Trophoblast cell (in vitro differentiated cells and primary cell): ENCODE measurements around the gene FGD5.
A peak's percentile ranks its signal among the peaks of the same experiment; 100 is the strongest.

Source experiments
- DNase-seq, 2 donors: peaks; one replicate each; pipeline ENCODE4 v3.0.0-alpha.2; 2016
- H2AFZ ChIP-seq: 2 replicates; pipeline ENCODE4 v1.6.1; 2013; ENCODE audit warnings: low read length, moderate library complexity, mild to moderate bottlenecking; ENCODE audit not compliant: insufficient read depth, poor library complexity
- H2AK5ac ChIP-seq: 2 replicates; pipeline ENCODE4 v1.6.1; 2013; ENCODE audit warnings: mild to moderate bottlenecking, low read length
- H2BK120ac ChIP-seq: 2 replicates; pipeline ENCODE4 v1.6.1; 2013; ENCODE audit warnings: low read length, mild to moderate bottlenecking, moderate library complexity; ENCODE audit not compliant: insufficient read depth, poor library complexity
- H2BK12ac ChIP-seq: 2 replicates; pipeline ENCODE4 v1.6.1; 2013; ENCODE audit warnings: mild to moderate bottlenecking, low read length, moderate library complexity
- H2BK5ac ChIP-seq: 2 replicates; pipeline ENCODE4 v1.6.1; 2013; ENCODE audit warnings: low read length, low read depth, moderate library complexity, mild to moderate bottlenecking; ENCODE audit not compliant: poor library complexity
- H3K14ac ChIP-seq: 2 replicates; pipeline ENCODE4 v1.6.1; 2013; ENCODE audit warnings: mild to moderate bottlenecking, low read length
- H3K18ac ChIP-seq: 2 replicates; pipeline ENCODE4 v1.6.1; 2013; ENCODE audit warnings: mild to moderate bottlenecking, low read length
- H3K23ac ChIP-seq: 2 replicates; pipeline ENCODE4 v1.6.1; 2013; ENCODE audit warnings: low read length
- H3K27ac ChIP-seq: 2 replicates; pipeline ENCODE4 v1.5.1; 2013; ENCODE audit warnings: low read depth, mild to moderate bottlenecking, inconsistent platforms, low read length, moderate library complexity
- H3K27me3 ChIP-seq: 2 replicates; pipeline ENCODE4 v1.6.1; 2013; ENCODE audit warnings: inconsistent platforms, mild to moderate bottlenecking, low read length, moderate library complexity; ENCODE audit not compliant: insufficient read depth
- H3K36me3 ChIP-seq, 2 experiments: 1 replicate in 1 of 2; 2 replicates in 1 of 2; pipeline ENCODE4 v1.6.1; 2013; ENCODE audit warnings: low read length in 2 of 2, mild to moderate bottlenecking in 2 of 2, moderate library complexity in 1 of 2; ENCODE audit not compliant: insufficient read depth in 2 of 2, control insufficient read depth in 1 of 2
- H3K4ac ChIP-seq: 2 replicates; pipeline ENCODE4 v1.6.1; 2013; ENCODE audit warnings: low read depth, mild to moderate bottlenecking, low read length, moderate library complexity
- H3K4me1 ChIP-seq, 2 experiments: 1 replicate in 1 of 2; 2 replicates in 1 of 2; pipeline ENCODE4 v1.6.1; 2013; ENCODE audit warnings: low read length in 2 of 2, mild to moderate bottlenecking in 2 of 2, moderate library complexity in 1 of 2; ENCODE audit not compliant: insufficient read depth in 2 of 2, control insufficient read depth in 1 of 2
- H3K4me2 ChIP-seq: 2 replicates; pipeline ENCODE4 v1.6.1; 2013; ENCODE audit warnings: inconsistent platforms, mild to moderate bottlenecking, low read length, moderate library complexity
- H3K4me3 ChIP-seq: 2 replicates; pipeline ENCODE4 v1.5.1; 2013; ENCODE audit warnings: mild to moderate bottlenecking, low read depth, low read length, inconsistent platforms
- H3K79me1 ChIP-seq: one replicate; pipeline ENCODE4 v1.6.1; 2013; ENCODE audit warnings: low read length
- H3K79me2 ChIP-seq: 2 replicates; pipeline ENCODE4 v1.6.1; 2013; ENCODE audit warnings: low read length, mild to moderate bottlenecking; ENCODE audit not compliant: control insufficient read depth, insufficient read depth, poor library complexity
- H3K9ac ChIP-seq: 2 replicates; pipeline ENCODE4 v1.6.1; 2013; ENCODE audit warnings: mild to moderate bottlenecking, low read length
- H3K9me3 ChIP-seq: 2 replicates; pipeline ENCODE4 v1.6.1; 2013; ENCODE audit warnings: low read depth, mild to moderate bottlenecking, control low read depth, inconsistent platforms, low read length; ENCODE audit not compliant: insufficient read depth
- H4K12ac ChIP-seq: 2 replicates; pipeline ENCODE4 v1.6.1; 2013; ENCODE audit warnings: low read depth, mild to moderate bottlenecking, low read length, moderate library complexity
- H4K8ac ChIP-seq: 2 replicates; pipeline ENCODE4 v1.6.1; 2013; ENCODE audit warnings: low read depth, mild to moderate bottlenecking, low read length, moderate library complexity
- H4K91ac ChIP-seq: one replicate; pipeline ENCODE4 v1.6.1; 2013; ENCODE audit warnings: low read depth, mild to moderate bottlenecking, low read length, moderate library complexity
- WGBS: extraction: QIAGEN DNeasy Blood & Tissue Kit; methylation state at CpG from one replicate; pipeline ENCODE4 v1.1.7; 2013; ENCODE audit warnings: missing lambda C conversion rate; ENCODE audit not compliant: insufficient read length, insufficient coverage; ENCODE audit errors: extremely low coverage; 5-methylcytosine and 5-hydroxymethylcytosine counted together

The FGD5 gene

GRCh38 chr3:14783480-14784086 lies 35.2 kb upstream of the FGD5 start:
- Histone ChIP-seq H3K4ac (no peak overlapping the region), H3K36me3 (no peaks in the 10 kb centered on the region), H2BK5ac (no peak overlapping the region), H3K4me1 (no peaks in the 10 kb centered on the region), H3K23ac (no peak overlapping the region), H3K27me3 (no peaks in the 10 kb centered on the region), H3K4me3 (no peak overlapping the region), H3K18ac (no peak overlapping the region), H4K91ac (no peak overlapping the region), H3K4me2 (no peak overlapping the region), H2BK12ac (no peak overlapping the region), H2BK120ac (no peak overlapping the region), H3K79me1 (no peaks in the 10 kb centered on the region), H2AK5ac (no peak overlapping the region), H3K27ac (no peak overlapping the region), H3K14ac (no peak overlapping the region), H4K8ac (no peak overlapping the region), H4K12ac (no peak overlapping the region), H3K79me2 (no peaks in the 10 kb centered on the region), H3K9me3 (peaks cover 4% of the 10 kb centered on the region), H2AFZ (no peak overlapping the region), H3K9ac (no peak overlapping the region)
- no peak for DNase-seq
- WGBS, result no CpG with 5 or more reads among the region's 2 CpGs

- Histone ChIP-seq H3K18ac (no peak overlapping the region), H2AK5ac (no peak overlapping the region), H3K4ac (no peak overlapping the region), H3K27me3 (no peaks in the 10 kb centered on the region), H4K8ac (no peak overlapping the region), H3K36me3 (no peaks in the 10 kb centered on the region), H3K4me2 (no peak overlapping the region), H3K79me2 (no peaks in the 10 kb centered on the region), H4K91ac (no peak overlapping the region), H3K9ac (no peak overlapping the region), H3K79me1 (no peaks in the 10 kb centered on the region), H3K4me1 (no peaks in the 10 kb centered on the region), H2BK12ac (no peak overlapping the region), H4K12ac (no peak overlapping the region), H3K14ac (no peak overlapping the region), H3K9me3 (peaks cover 4% of the 10 kb centered on the region), H2BK5ac (no peak overlapping the region), H3K27ac (no peak overlapping the region), H3K23ac (no peak overlapping the region), H3K4me3 (no peak overlapping the region), H2BK120ac (no peak overlapping the region), H2AFZ (no peak overlapping the region)
- WGBS, result no CpG with 5 or more reads among the region's 8 CpGs
- no peak for DNase-seq
Measured at GRCh38 chr3:14784087-14784681, 34.6 kb upstream of the FGD5 start.

DNA sequence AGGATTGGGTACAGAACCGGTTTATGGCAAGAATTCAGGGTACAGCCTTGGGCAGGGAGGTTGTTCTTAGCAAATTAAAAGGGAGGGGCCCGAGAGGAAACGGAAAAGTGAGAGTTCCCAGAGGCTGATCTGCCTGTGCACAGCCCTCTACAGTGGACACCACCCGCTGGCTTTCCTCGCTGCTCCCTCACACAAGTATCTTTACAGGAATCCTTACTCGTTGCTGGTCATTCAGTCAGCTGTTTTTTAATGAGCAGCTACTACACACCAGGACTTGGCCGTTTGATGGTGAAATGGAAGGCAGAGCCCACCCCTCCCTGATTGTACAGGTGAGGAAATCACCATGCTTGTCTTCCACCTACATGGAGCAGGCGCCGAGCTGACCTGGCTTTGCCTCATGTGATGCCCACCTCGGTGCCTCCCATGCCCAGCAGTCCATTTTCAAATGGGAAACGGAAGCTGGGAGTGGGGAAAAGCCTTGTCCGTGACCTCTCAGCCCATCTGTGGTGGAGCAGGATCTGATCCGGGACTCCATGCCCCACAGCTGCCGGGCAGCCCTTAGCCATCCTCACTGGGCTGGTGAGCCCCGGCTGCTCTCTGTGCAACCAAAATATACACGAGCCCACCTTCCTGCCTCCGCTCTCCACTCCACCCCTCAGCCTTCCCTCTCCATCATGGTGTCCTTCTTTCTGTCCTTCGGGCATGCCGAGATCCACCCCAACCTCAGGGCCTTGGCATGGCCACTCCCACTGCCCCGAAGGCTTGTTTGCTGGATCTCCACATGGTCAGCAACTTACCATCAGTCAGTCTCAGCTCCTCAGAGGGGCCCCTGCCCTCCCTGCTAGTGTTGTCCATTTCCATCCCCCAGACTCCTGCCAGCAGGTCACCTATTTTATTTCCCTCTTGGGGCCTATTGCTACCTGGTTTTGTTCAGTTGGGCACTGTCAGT lies 33.3 kb upstream of the FGD5 start:
- Histone ChIP-seq H2AFZ (no peak overlapping the region), H3K79me1 (no peaks in the 10 kb centered on the region), H3K9me3 (peaks cover 4% of the 10 kb centered on the region), H3K27ac (no peak overlapping the region), H4K8ac (no peak overlapping the region), H3K27me3 (no peaks in the 10 kb centered on the region), H2AK5ac (no peak overlapping the region), H3K4ac (no peak overlapping the region), H2BK120ac (no peak overlapping the region), H3K4me3 (peak overlapping the region; percentile 9), H3K18ac (no peak overlapping the region), H3K9ac (no peak overlapping the region), H2BK5ac (no peak overlapping the region), H3K4me1 (no peaks in the 10 kb centered on the region), H3K14ac (no peak overlapping the region), H3K79me2 (no peaks in the 10 kb centered on the region), H3K23ac (no peak overlapping the region), H4K12ac (no peak overlapping the region), H3K36me3 (no peaks in the 10 kb centered on the region), H4K91ac (no peak overlapping the region), H2BK12ac (no peak overlapping the region), H3K4me2 (no peak overlapping the region)
- no CpG with 5 or more reads among the region's 20 CpGs for WGBS
- no peak for DNase-seq

DNA sequence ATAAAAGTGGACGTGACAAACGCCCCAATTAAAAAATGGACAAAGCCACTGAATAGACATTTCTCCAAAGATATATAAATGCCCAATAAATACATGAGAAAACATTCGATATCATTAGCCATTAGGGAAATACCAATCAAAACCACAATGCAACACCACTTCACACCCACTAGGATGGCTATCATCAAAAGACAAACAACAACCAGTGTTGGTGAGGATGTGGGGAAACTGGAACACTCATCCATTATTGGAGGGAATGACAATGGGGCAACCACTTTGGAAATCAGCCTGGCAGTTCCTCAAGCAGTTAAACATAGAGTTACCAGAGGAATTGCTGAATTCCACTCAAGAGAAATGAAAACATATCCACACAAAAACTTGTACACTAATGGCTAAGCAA lies 32.4 kb upstream of the FGD5 start:
- peaks cover 4% of the 10 kb centered on the region for H3K9me3 ChIP-seq
- H3K4ac ChIP-seq, result no peak overlapping the region
- no peak overlapping the region for H3K27ac ChIP-seq
- no peak overlapping the region for H2BK5ac ChIP-seq
- H3K4me2 ChIP-seq, result no peak overlapping the region
- H2BK120ac ChIP-seq, result no peak overlapping the region
- no peak overlapping the region for H2AK5ac ChIP-seq
- H3K9ac ChIP-seq, result no peak overlapping the region
- H4K8ac ChIP-seq, result no peak overlapping the region
- no peaks in the 10 kb centered on the region for H3K4me1 ChIP-seq
- no peaks in the 10 kb centered on the region for H3K79me2 ChIP-seq
- no peak overlapping the region for H3K14ac ChIP-seq
- no peak overlapping the region for H2AFZ ChIP-seq
- H3K36me3 ChIP-seq, result no peaks in the 10 kb centered on the region
- no peak overlapping the region for H3K4me3 ChIP-seq
- no peaks in the 10 kb centered on the region for H3K27me3 ChIP-seq
- no CpG with 5 or more reads among the region's 3 CpGs for WGBS
- H3K79me1 ChIP-seq, result no peaks in the 10 kb centered on the region
- no peak overlapping the region for H4K12ac ChIP-seq
- no peak overlapping the region for H3K23ac ChIP-seq
- H4K91ac ChIP-seq, result no peak overlapping the region
- H2BK12ac ChIP-seq, result no peak overlapping the region
- H3K18ac ChIP-seq, result no peak overlapping the region
- DNase-seq, result no peak
